A673 (cell line): ENCODE data around the gene MTHFD2L. TPM values are rescaled to one million over a fixed set of nuclear protein-coding genes. Genes with fewer than 3 reads are reported as not detected.

Experiments used
- BruUV-seq: library from RNA; stranded (reverse); fragments of 400-500 nt; replicated peaks from 2 replicates; lab custom pipeline; 2021; lab: Mats Ljungman, UMichigan
- CTCF ChIA-PET: fragments of 300-600 bp; sonication (Branson Sonifier 250); formaldehyde crosslinking; loops from one replicate; lab custom pipeline; 2022; ENCODE audit warnings: antibody characterized with exemption; lab: Charles Lee
- POLR2A ChIA-PET: fragments of 300-600 bp; sonication (Branson Sonifier 250); formaldehyde crosslinking; loops from one replicate; lab custom pipeline; 2022; ENCODE audit warnings: antibody characterized with exemption; ENCODE audit not compliant: low non-redundant PET; lab: Charles Lee
- DNase-seq: peaks from one replicate; pipeline ENCODE4 v3.0.0-alpha.2; 2015; ENCODE audit warnings: low spot score
- H3K27ac ChIP-seq: fragments of 200-600 bp; sonication (generic); 2 replicates; pipeline ENCODE4 v1.5.1; 2016; ENCODE audit warnings: mixed run types, low read depth, mild to moderate bottlenecking, mixed read lengths, antibody characterized with exemption, low read length; ENCODE audit not compliant: poor library complexity, severe bottlenecking
- H3K27me3 ChIP-seq: fragments of 200-600 bp; sonication (generic); replicated peaks from 2 replicates; pipeline ENCODE4 v1.6.1; 2017; ENCODE audit warnings: mixed run types, low read depth, mild to moderate bottlenecking, mixed read lengths, antibody characterized with exemption, low read length; ENCODE audit not compliant: insufficient read depth, poor library complexity
- H3K36me3 ChIP-seq: fragments of 200-600 bp; sonication (generic); 2 replicates; pipeline ENCODE4 v1.6.1; 2016; ENCODE audit warnings: mixed run types, mild to moderate bottlenecking, mixed read lengths, antibody characterized with exemption, low read length; ENCODE audit not compliant: insufficient read depth, poor library complexity, severe bottlenecking
- H3K4me1 ChIP-seq: fragments of 200-600 bp; sonication (generic); 2 replicates; pipeline ENCODE4 v1.6.1; 2017; ENCODE audit warnings: mixed run types, mild to moderate bottlenecking, mixed read lengths, antibody characterized with exemption, low read length; ENCODE audit not compliant: insufficient read depth, poor library complexity, severe bottlenecking
- H3K4me3 ChIP-seq: fragments of 200-600 bp; sonication (generic); 2 replicates; pipeline ENCODE4 v1.5.1; 2016; ENCODE audit warnings: low read depth, mixed run types, mild to moderate bottlenecking, mixed read lengths, low read length; ENCODE audit not compliant: poor library complexity, severe bottlenecking
- H3K9me3 ChIP-seq: fragments of 200-600 bp; sonication (generic); 2 replicates; pipeline ENCODE4 v1.6.1; 2016; ENCODE audit warnings: mixed run types, low read depth, mild to moderate bottlenecking, mixed read lengths, antibody characterized with exemption, low read length; ENCODE audit not compliant: poor library complexity, severe bottlenecking
- CTCF ChIP-seq: fragments of 300-800, 200-600 bp; sonication (generic); conservative IDR thresholded peaks from 2 replicates; pipeline ENCODE4 v1.5.1; 2017; ENCODE audit warnings: low read depth, mild to moderate bottlenecking, antibody characterized with exemption, low read length, moderate library complexity, mixed read lengths
- EZH2 ChIP-seq: fragments of 200-600 bp; sonication (generic); IDR thresholded peaks from 2 replicates; pipeline ENCODE4 v1.6.1; 2017; ENCODE audit warnings: borderline replicate concordance, low read depth, mild to moderate bottlenecking, mixed read lengths, antibody characterized with exemption, low read length; ENCODE audit not compliant: poor library complexity, severe bottlenecking
- intact Hi-C: fragments of 100-400 bp; cut with micrococcal nuclease; formaldehyde crosslinking; loops from one replicate; pipeline ENCODE4 v1.10.0; 2022; ENCODE audit not compliant: unreplicated experiment
- total RNA-seq: library from RNA; stranded (reverse); gene quantifications from 2 replicates; pipeline ENCODE4 v1.2.3, GENCODE V29; 2021

The MTHFD2L gene
- total RNA-seq, 1 experiment from 2014 or later, result 11.4 TPM

GRCh38 chr4:74331944-74332343, 174.0 kb downstream of the MTHFD2L start:
- Histone ChIP-seq H3K4me1 (no peaks in the 10 kb centered on the region), H3K27me3 (no peaks in the 10 kb centered on the region), H3K4me3 (no peak overlapping the region), H3K36me3 (no peaks in the 10 kb centered on the region), H3K9me3 (no peaks in the 10 kb centered on the region), H3K27ac (no peak overlapping the region)
- ChIA-PET CTCF (no interaction called here), POLR2A (no interaction called here)
- no TSS peak for BruUV-seq
- no peak for DNase-seq
- TF ChIP-seq CTCF (no peak), EZH2 (no peak)
- intact Hi-C loops, result no loop called here

- TF ChIP-seq EZH2 (no peak), CTCF (no peak)
- DNase-seq, result no peak
- intact Hi-C loops, result no loop called here
- ChIA-PET POLR2A (no interaction called here), CTCF (no interaction called here)
- H3K4me1 ChIP-seq, result no peaks in the 10 kb centered on the region
- no TSS peak for BruUV-seq
- H3K4me3 ChIP-seq, result no peak overlapping the region
- no peak overlapping the region for H3K27ac ChIP-seq
- H3K9me3 ChIP-seq, result no peaks in the 10 kb centered on the region
- no peaks in the 10 kb centered on the region for H3K27me3 ChIP-seq
- no peaks in the 10 kb centered on the region for H3K36me3 ChIP-seq
Measured at GRCh38 chr4:74334636-74335035, 176.7 kb downstream of the MTHFD2L start.

- H3K4me3 ChIP-seq, result no peak overlapping the region
- BruUV-seq, result no TSS peak
- intact Hi-C loops, result no loop called here
- no peaks in the 10 kb centered on the region for H3K27me3 ChIP-seq
- TF ChIP-seq EZH2 (no peak), CTCF (no peak)
- no peaks in the 10 kb centered on the region for H3K9me3 ChIP-seq
- DNase-seq, result no peak
- ChIA-PET POLR2A (no interaction called here), CTCF (no interaction called here)
- H3K36me3 ChIP-seq, result no peaks in the 10 kb centered on the region
- H3K27ac ChIP-seq, result no peak overlapping the region
- no peaks in the 10 kb centered on the region for H3K4me1 ChIP-seq
Measured at GRCh38 chr4:74335341-74336021, 177.6 kb downstream of the MTHFD2L start.
